CD14-positive monocyte (primary cell): Measurements from ENCODE around the gene CARM1. TPM values are rescaled to one million over a fixed set of nuclear protein-coding genes. Genes with fewer than 3 reads are reported as not detected.

Source experiments
- DNase-seq, 3 donors: peaks; one replicate each; pipeline ENCODE4 v3.0.0-alpha.2; 2011 to 2022
- H2AFZ ChIP-seq: 2 replicates; pipeline ENCODE4 v1.6.0; 2012; ENCODE audit warnings: mild to moderate bottlenecking, low read depth, low read length, inconsistent platforms; ENCODE audit not compliant: insufficient read depth, poor library complexity, severe bottlenecking
- H3K27ac ChIP-seq, 2 donors: 1 replicate in 1 of 2; 2 replicates in 1 of 2; pipeline ENCODE4 v1.5.1; 2012 to 2013; ENCODE audit warnings: low read length in 2 of 2, control low read depth in 1 of 2, inconsistent platforms in 1 of 2, low read depth in 1 of 2, mild to moderate bottlenecking in 1 of 2
- H3K27me3 ChIP-seq, 2 donors: one replicate each; pipeline versions ENCODE4 v1.6.0 to v1.6.1; 2011 to 2013; ENCODE audit warnings: low read length in 2 of 2; ENCODE audit not compliant: control insufficient read depth in 2 of 2, insufficient read depth in 2 of 2
- H3K36me3 ChIP-seq, 2 donors: replicated peaks in 1 of 2; 1 replicate in 1 of 2; 2 replicates in 1 of 2; pipeline versions ENCODE4 v1.5.1 to v1.6.1; 2012 to 2013; ENCODE audit warnings: low read length in 2 of 2, control low read depth in 1 of 2, inconsistent platforms in 1 of 2, mild to moderate bottlenecking in 1 of 2; ENCODE audit not compliant: insufficient read depth in 2 of 2, control insufficient read depth in 1 of 2
- H3K4me1 ChIP-seq, 2 donors: 1 replicate in 1 of 2; 2 replicates in 1 of 2; pipeline versions ENCODE4 v1.5.1 to v1.6.1; 2012 to 2013; ENCODE audit warnings: low read length in 2 of 2, control low read depth in 1 of 2, inconsistent platforms in 1 of 2, mild to moderate bottlenecking in 1 of 2, moderate library complexity in 1 of 2; ENCODE audit not compliant: insufficient read depth in 2 of 2, control insufficient read depth in 1 of 2
- H3K4me2 ChIP-seq: replicated peaks from 2 replicates; pipeline ENCODE3; 2012; ENCODE audit warnings: low read length, moderate library complexity, mild to moderate bottlenecking; ENCODE audit not compliant: poor library complexity, severe bottlenecking; ENCODE audit errors: extremely low read depth
- H3K4me3 ChIP-seq, 3 experiments: fragments of 200-600 bp in 1 of 3; sonication (generic) in 1 of 3; replicated peaks in 1 of 3; 1 replicate in 2 of 3; 2 replicates in 1 of 3; pipeline ENCODE4 v1.5.1; 2011 to 2013; ENCODE audit warnings: low read length in 3 of 3, mild to moderate bottlenecking in 3 of 3, control low read depth in 2 of 3, low read depth in 2 of 3, inconsistent platforms in 1 of 3, moderate library complexity in 1 of 3
- H3K79me2 ChIP-seq: 2 replicates; pipeline ENCODE4 v1.6.0; 2012; ENCODE audit warnings: mild to moderate bottlenecking, control low read depth, inconsistent platforms, low read length, moderate library complexity; ENCODE audit not compliant: insufficient read depth
- H3K9ac ChIP-seq: 2 replicates; pipeline ENCODE4 v1.6.0; 2017; ENCODE audit warnings: low read length, mild to moderate bottlenecking; ENCODE audit not compliant: insufficient read depth, poor library complexity, severe bottlenecking
- H3K9me3 ChIP-seq, 2 donors: replicated peaks in 1 of 2; 1 replicate in 1 of 2; 2 replicates in 1 of 2; pipeline versions ENCODE4 v1.5.1 to v1.6.1; 2012 to 2013; ENCODE audit warnings: low read length in 2 of 2, control low read depth in 1 of 2; ENCODE audit not compliant: control insufficient read depth in 1 of 2, insufficient read depth in 1 of 2
- H4K20me1 ChIP-seq: 2 replicates; pipeline ENCODE4 v1.6.0; 2012; ENCODE audit warnings: mild to moderate bottlenecking, low read length, control low read depth, moderate library complexity; ENCODE audit not compliant: insufficient read depth
- H3K27ac Mint-ChIP-seq, 7 donors: one replicate each; pipeline ENCODE4 v1.8.0; 2020; ENCODE audit warnings: mild to moderate bottlenecking in 7 of 7, mixed read lengths in 7 of 7, moderate library complexity in 6 of 7, inconsistent platforms in 2 of 7
- H3K27me3 Mint-ChIP-seq, 3 donors: one replicate each; pipeline ENCODE4 v1.8.0; 2021 to 2022; ENCODE audit warnings: low read depth in 3 of 3, mild to moderate bottlenecking in 3 of 3, mixed read lengths in 3 of 3, moderate library complexity in 3 of 3, inconsistent platforms in 1 of 3
- H3K36me3 Mint-ChIP-seq, 2 donors: one replicate each; pipeline ENCODE4 v1.8.0; 2020; ENCODE audit warnings: mixed read lengths in 2 of 2, inconsistent platforms in 1 of 2, mild to moderate bottlenecking in 1 of 2
- H3K4me1 Mint-ChIP-seq: one replicate; pipeline ENCODE4 v1.8.0; 2020; ENCODE audit warnings: mild to moderate bottlenecking, mixed read lengths
- H3K4me3 Mint-ChIP-seq, 2 donors: one replicate each; pipeline ENCODE4 v1.8.0; 2020; ENCODE audit warnings: mild to moderate bottlenecking in 2 of 2, mixed read lengths in 2 of 2, moderate library complexity in 1 of 2
- H3K9me3 Mint-ChIP-seq, 7 donors: one replicate each; pipeline ENCODE4 v1.8.0; 2020 to 2022; ENCODE audit warnings: mixed read lengths in 7 of 7, mild to moderate bottlenecking in 6 of 7, moderate library complexity in 6 of 7, inconsistent platforms in 2 of 7
- CTCF ChIP-seq: fragments of 200-600 bp; IDR thresholded peaks from one replicate; pipeline ENCODE4 v1.8.0; 2022; ENCODE audit warnings: antibody characterized with exemption, mild to moderate bottlenecking
- WGBS: methylation state at CpG from one replicate; pipeline ENCODE4 v1.1.5; 2013; ENCODE audit warnings: missing lambda C conversion rate; ENCODE audit not compliant: insufficient coverage; 5-methylcytosine and 5-hydroxymethylcytosine counted together
- intact Hi-C, 2 donors: fragments of 100-400 bp; cut with micrococcal nuclease; formaldehyde crosslinking; loops; one replicate each; pipeline versions ENCODE4 v1.15.0 to v1.15.1; 2023
- polyA plus RNA-seq, 3 donors: library from polyadenylated mRNA; depleted of rRNA in 1 of 3; unstranded in 2 of 3; stranded (reverse) in 1 of 3; fragments of 300-500 nt in 2 of 3; fragments of >200 nt in 1 of 3; fragmentation: Illumina TruSeq in 2 of 3; gene quantifications; 1 replicate in 2 of 3; 2 replicates in 1 of 3; pipeline ENCODE4 v1.2.3, GENCODE V29; 2012 to 2021

CARM1 gene
- polyA plus RNA-seq, 3 donors, result 0.17 to 26.3 (median 0.29) TPM

- TF ChIP-seq CTCF, result no peak
- Mint-ChIP-seq H3K4me3 (peak overlapping the region; percentile 92 to 94), H3K27ac (peak overlapping the region; percentile 79 to 95 (median 89)), H3K27me3 (peaks cover 0 to 3% (median 0%) of the 10 kb centered on the region in 3 donors), H3K9me3 (peaks cover 0 to 4% (median 0%) of the 10 kb centered on the region in 7 donors), H3K4me1 (peaks cover 23% of the 10 kb centered on the region), H3K36me3 (peaks cover 28 to 48% of the 10 kb centered on the region in 2 donors)
- 3% methylated on average over 33 of the region's 47 CpGs for WGBS
- Histone ChIP-seq H3K27me3 (no peaks in the 10 kb centered on the region), H3K4me2 (peak overlapping the region; percentile 98), H3K9ac (peak overlapping the region; percentile 77), H2AFZ (peak overlapping the region; percentile 91), H3K79me2 (peaks cover 44% of the 10 kb centered on the region), H3K27ac (peak overlapping the region; percentile 50 to 82), H3K36me3 (peaks cover 20 to 28% of the 10 kb centered on the region in 2 donors), H3K9me3 (no peaks in the 10 kb centered on the region), H3K4me3 (peak overlapping the region; percentile 75 to 97 (median 88)), H4K20me1 (peaks cover 21% of the 10 kb centered on the region), H3K4me1 (peaks cover 18 to 21% of the 10 kb centered on the region in 2 donors)
- intact Hi-C loops, result loop anchor here in 1 of 2 donors (10.0 kb wide), 1 partner anchor 53 kb away; the partner anchor contains the start of gene CARM1
- DNase-seq, result peak in 2 of 3 donors; percentile 17 to 39
Observed at GRCh38 chr19:10927730-10928562, 56.6 kb downstream of the CARM1 start.

GRCh38 chr19:10928563-10929401, 57.4 kb downstream of the CARM1 start, which contains the start of the genes TIMM29 and YIPF2:
TIMM29 (plus strand) TSS chr19:10928811; CDS start chr19:10928823, 12 bp downstream.
YIPF2 (minus strand) TSS chr19:10928639; CDS start chr19:10928410, 229 bp downstream.
- peaks cover 22 to 48% of the 10 kb centered on the region in 2 donors for H3K36me3 Mint-ChIP-seq
- H3K9me3 Mint-ChIP-seq, result peaks cover 0 to 4% (median 0%) of the 10 kb centered on the region in 7 donors
- H3K4me3 ChIP-seq, result peak within 1 kb of the TSS; percentile 75 to 97 (median 88)
- peak within 1 kb of the TSS; percentile 92 to 94 for H3K4me3 Mint-ChIP-seq
- intact Hi-C loops, result loop anchor here in 1 of 2 donors (10.0 kb wide), 1 partner anchor 54 kb away; the partner anchor contains the start of gene CARM1
- H3K79me2 ChIP-seq, result peaks cover 45% of the 10 kb centered on the region
- peaks cover 0 to 3% (median 0%) of the 10 kb centered on the region in 3 donors for H3K27me3 Mint-ChIP-seq
- no peaks in the 10 kb centered on the region for H3K9me3 ChIP-seq
- DNase-seq, result peak; percentile 89 to 92 (median 89)
- peak within 1 kb of the TSS; percentile 91 for H2AFZ ChIP-seq
- under 1% methylated on average over 96 of the region's 96 CpGs for whole genome bisulfite sequencing
- no peaks in the 10 kb centered on the region for H3K27me3 ChIP-seq
- H3K36me3 ChIP-seq, result peaks cover 12 to 26% of the 10 kb centered on the region in 2 donors
- H4K20me1 ChIP-seq, result peaks cover 22% of the 10 kb centered on the region
- peaks cover 23% of the 10 kb centered on the region for H3K4me1 Mint-ChIP-seq
- peaks cover 18 to 21% of the 10 kb centered on the region in 2 donors for H3K4me1 ChIP-seq
- H3K27ac Mint-ChIP-seq, result peak within 1 kb of the TSS; percentile 79 to 95 (median 89)
- peak within 1 kb of the TSS; percentile 98 for H3K4me2 ChIP-seq
- TF ChIP-seq CTCF, result no peak
- peak within 1 kb of the TSS; percentile 50 to 82 for H3K27ac ChIP-seq
- peak within 1 kb of the TSS; percentile 77 for H3K9ac ChIP-seq
